ENCODE results near the gene RASEF. TPM values are rescaled to one million over a fixed set of nuclear protein-coding genes. Genes with fewer than 3 reads are reported as not detected.

Gene RASEF
- total RNA-seq, 2 experiments from 2014 or later = not detected

GRCh38 chr9:83005361-83005760, 57.6 kb downstream of the RASEF start:
- no peaks in the 10 kb centered on the region for H3K36me3 Mint-ChIP-seq (ENCODE audit: low read depth)
- intact Hi-C loops (cut with micrococcal nuclease) = no loop called here
- H3K4me3 Mint-ChIP-seq = no peak overlapping the region
- no peak overlapping the region for H3K27ac Mint-ChIP-seq
- no peaks in the 10 kb centered on the region for H3K4me1 Mint-ChIP-seq (ENCODE audit: low read depth)
- DNase-seq = no peak
- CTCF ChIA-PET = no interaction called here
- peaks cover 2% of the 10 kb centered on the region for H3K27me3 Mint-ChIP-seq (ENCODE audit: low read depth)
- no peaks in the 10 kb centered on the region for H3K9me3 Mint-ChIP-seq

- CTCF ChIA-PET = no interaction called here
- H3K4me1 Mint-ChIP-seq (ENCODE audit: low read depth) = no peaks in the 10 kb centered on the region
- no peaks in the 10 kb centered on the region for H3K27me3 Mint-ChIP-seq (ENCODE audit: low read depth)
- no peak overlapping the region for H3K27ac Mint-ChIP-seq
- H3K4me3 Mint-ChIP-seq = no peak overlapping the region
- H3K9me3 Mint-ChIP-seq = no peaks in the 10 kb centered on the region
- DNase-seq = no peak
- intact Hi-C loops (cut with micrococcal nuclease) = no loop called here
- no peaks in the 10 kb centered on the region for H3K36me3 Mint-ChIP-seq (ENCODE audit: low read depth)
Observed at GRCh38 chr9:83002329-83002728, 60.6 kb downstream of the RASEF start.

- DNase-seq = no peak
- intact Hi-C loops (cut with micrococcal nuclease) = no loop called here
- Mint-ChIP-seq H3K4me1 (ENCODE audit: low read depth) (no peaks in the 10 kb centered on the region), H3K27ac (no peak overlapping the region), H3K27me3 (ENCODE audit: low read depth) (no peaks in the 10 kb centered on the region), H3K4me3 (no peak overlapping the region), H3K9me3 (no peaks in the 10 kb centered on the region), H3K36me3 (ENCODE audit: low read depth) (no peaks in the 10 kb centered on the region)
- CTCF ChIA-PET = no interaction called here
Observed at GRCh38 chr9:83000765-83001164, 62.2 kb downstream of the RASEF start.

GRCh38 chr9:82998409-82998808, 64.5 kb downstream of the RASEF start:
- H3K36me3 Mint-ChIP-seq (ENCODE audit: low read depth) = no peaks in the 10 kb centered on the region
- H3K4me3 Mint-ChIP-seq = no peak overlapping the region
- H3K4me1 Mint-ChIP-seq (ENCODE audit: low read depth) = no peaks in the 10 kb centered on the region
- peaks cover 1% of the 10 kb centered on the region for H3K9me3 Mint-ChIP-seq
- H3K27me3 Mint-ChIP-seq (ENCODE audit: low read depth) = no peaks in the 10 kb centered on the region
- CTCF ChIA-PET = no interaction called here
- intact Hi-C loops (cut with micrococcal nuclease) = no loop called here
- DNase-seq = no peak
- no peak overlapping the region for H3K27ac Mint-ChIP-seq

- Mint-ChIP-seq H3K36me3 (ENCODE audit: low read depth) (no peaks in the 10 kb centered on the region), H3K4me3 (no peak overlapping the region), H3K27ac (no peak overlapping the region), H3K27me3 (ENCODE audit: low read depth) (no peaks in the 10 kb centered on the region), H3K9me3 (peaks cover 1% of the 10 kb centered on the region), H3K4me1 (ENCODE audit: low read depth) (no peaks in the 10 kb centered on the region)
- no peak for DNase-seq
- intact Hi-C loops (cut with micrococcal nuclease) = no loop called here
- CTCF ChIA-PET = no interaction called here
Observed at GRCh38 chr9:82997476-82998140, 65.3 kb downstream of the RASEF start.

GRCh38 chr9:82996941-82997340, 66.0 kb downstream of the RASEF start:
- no peak for DNase-seq
- peaks cover 1% of the 10 kb centered on the region for H3K9me3 Mint-ChIP-seq
- H3K36me3 Mint-ChIP-seq (ENCODE audit: low read depth) = no peaks in the 10 kb centered on the region
- H3K4me1 Mint-ChIP-seq (ENCODE audit: low read depth) = no peaks in the 10 kb centered on the region
- H3K27ac Mint-ChIP-seq = no peak overlapping the region
- H3K27me3 Mint-ChIP-seq (ENCODE audit: low read depth) = no peaks in the 10 kb centered on the region
- H3K4me3 Mint-ChIP-seq = no peak overlapping the region
- CTCF ChIA-PET = no interaction called here
- intact Hi-C loops (cut with micrococcal nuclease) = no loop called here

GRCh38 chr9:82993856-82994605, 68.9 kb downstream of the RASEF start:
- Mint-ChIP-seq H3K27me3 (ENCODE audit: low read depth) (peaks cover 2% of the 10 kb centered on the region), H3K4me1 (ENCODE audit: low read depth) (no peaks in the 10 kb centered on the region), H3K27ac (no peak overlapping the region), H3K4me3 (no peak overlapping the region), H3K9me3 (peaks cover 1% of the 10 kb centered on the region), H3K36me3 (ENCODE audit: low read depth) (no peaks in the 10 kb centered on the region)
- intact Hi-C loops (cut with micrococcal nuclease) = no loop called here
- DNase-seq = no peak
- CTCF ChIA-PET = no interaction called here

- Mint-ChIP-seq H3K27ac (no peak overlapping the region), H3K9me3 (peaks cover 1% of the 10 kb centered on the region), H3K4me3 (no peak overlapping the region), H3K27me3 (ENCODE audit: low read depth) (peaks cover 2% of the 10 kb centered on the region), H3K36me3 (ENCODE audit: low read depth) (no peaks in the 10 kb centered on the region), H3K4me1 (ENCODE audit: low read depth) (no peaks in the 10 kb centered on the region)
- DNase-seq = no peak
- CTCF ChIA-PET = no interaction called here
- intact Hi-C loops (cut with micrococcal nuclease) = no loop called here
Observed at GRCh38 chr9:82991671-82992070, 71.3 kb downstream of the RASEF start.

GRCh38 chr9:82989929-82990328, 73.0 kb downstream of the RASEF start:
- CTCF ChIA-PET = no interaction called here
- DNase-seq = no peak
- Mint-ChIP-seq H3K36me3 (ENCODE audit: low read depth) (no peaks in the 10 kb centered on the region), H3K4me3 (no peak overlapping the region), H3K27me3 (ENCODE audit: low read depth) (peaks cover 2% of the 10 kb centered on the region), H3K27ac (no peak overlapping the region), H3K9me3 (peaks cover 1% of the 10 kb centered on the region), H3K4me1 (ENCODE audit: low read depth) (no peaks in the 10 kb centered on the region)
- intact Hi-C loops (cut with micrococcal nuclease) = no loop called here

- no peak for DNase-seq
- H3K4me3 Mint-ChIP-seq = no peak overlapping the region
- H3K9me3 Mint-ChIP-seq = no peaks in the 10 kb centered on the region
- CTCF ChIA-PET = interaction anchor here (0.6 kb wide), 1 partner anchor 1457 kb away, joined by 3 read pairs; no protein-coding TSS in a partner anchor
- intact Hi-C loops (cut with micrococcal nuclease) = no loop called here
- H3K27me3 Mint-ChIP-seq (ENCODE audit: low read depth) = peaks cover 2% of the 10 kb centered on the region
- no peaks in the 10 kb centered on the region for H3K4me1 Mint-ChIP-seq (ENCODE audit: low read depth)
- H3K27ac Mint-ChIP-seq = no peak overlapping the region
- H3K36me3 Mint-ChIP-seq (ENCODE audit: low read depth) = no peaks in the 10 kb centered on the region
Observed at GRCh38 chr9:82988488-82988887, 74.5 kb downstream of the RASEF start.

GRCh38 chr9:82987370-82988189, 75.4 kb downstream of the RASEF start:
- intact Hi-C loops (cut with micrococcal nuclease) = no loop called here

GRCh38 chr9:82981552-82981951, 81.4 kb downstream of the RASEF start:
- H3K9me3 Mint-ChIP-seq = no peaks in the 10 kb centered on the region
- H3K27ac Mint-ChIP-seq = no peak overlapping the region
- H3K4me1 Mint-ChIP-seq (ENCODE audit: low read depth) = no peaks in the 10 kb centered on the region
- CTCF ChIA-PET = no interaction called here
- no peak for DNase-seq
- no peaks in the 10 kb centered on the region for H3K36me3 Mint-ChIP-seq (ENCODE audit: low read depth)
- no peak overlapping the region for H3K4me3 Mint-ChIP-seq
- H3K27me3 Mint-ChIP-seq (ENCODE audit: low read depth) = peaks cover 2% of the 10 kb centered on the region
- intact Hi-C loops (cut with micrococcal nuclease) = no loop called here

More at GRCh38 chr9:82987370-82988189, 75.4 kb downstream of the RASEF start:
- H3K9me3 Mint-ChIP-seq = no peaks in the 10 kb centered on the region
- CTCF ChIA-PET = interaction anchor here (0.6 kb wide), 1 partner anchor 1456 kb away, joined by 3 read pairs; no protein-coding TSS in a partner anchor
- H3K27me3 Mint-ChIP-seq (ENCODE audit: low read depth) = peaks cover 2% of the 10 kb centered on the region
- no peak for DNase-seq
- H3K4me1 Mint-ChIP-seq (ENCODE audit: low read depth) = no peaks in the 10 kb centered on the region
- no peaks in the 10 kb centered on the region for H3K36me3 Mint-ChIP-seq (ENCODE audit: low read depth)
- H3K4me3 Mint-ChIP-seq = no peak overlapping the region
- H3K27ac Mint-ChIP-seq = no peak overlapping the region

Data from activated naive CD4-positive, alpha-beta T cell treated with anti-CD3 and anti-CD28 coated beads for 36 hours (primary cell).